Posterior vena cava (tissue), 2 donors: Measurements from ENCODE around the gene SNX21. TPM values are rescaled to one million over a fixed set of nuclear protein-coding genes. Genes with fewer than 3 reads are reported as not detected.

Source experiments
- DNase-seq: peaks from one replicate; pipeline ENCODE4 v3.0.0-alpha.2; 2020; ENCODE audit warnings: low spot score
- intact Hi-C, 2 donors: fragments of 100-400 bp; cut with DNase I; formaldehyde crosslinking; loops; one replicate each; pipeline versions ENCODE4 v1.14.1 to v1.14.2; 2022 to 2023
- total RNA-seq, 2 donors: library from RNA; stranded (reverse); fragmentation: NEBNext Ultra II Directional; extraction: Animal tissue kit (Norgen Biotek cat#: 25700); gene quantifications; one replicate each; pipeline ENCODE4 v1.2.1, GENCODE V29; 2021
- donor health status: DM: yes; HTN: yes; CAD: no.
- donor health status: DM: yes; HTN: yes; CAD: no.

Gene SNX21
- total RNA-seq, 2 donors from 2014 or later: 35.8 to 55.4 TPM

GRCh38 chr20:45890985-45891983 is 57.7 kb downstream of the SNX21 start, which contains the start of the genes CTSA and NEURL2:
CTSA (plus strand) TSS chr20:45891335; CDS start chr20:45891569, 234 bp downstream.
NEURL2 (minus strand) TSS chr20:45891208; CDS start chr20:45890991, 217 bp downstream.
- DNase-seq: peak; percentile 98
- intact Hi-C loops: no loop called here

- DNase-seq: peak; percentile 73
- intact Hi-C loops: no loop called here
Observed at GRCh38 chr20:45892049-45892825, 58.6 kb downstream of the SNX21 start.

Other genes starting within 250 kb of the SNX21 start
- gene WFDC10A, start 204.1 kb upstream of the SNX21 start, total RNA-seq: not detected
- not detected for gene WFDC9, start 202.5 kb upstream of the SNX21 start, total RNA-seq
- gene WFDC11, start 163.6 kb upstream of the SNX21 start, total RNA-seq: not detected
- not detected for gene WFDC13, start 131.8 kb upstream of the SNX21 start, total RNA-seq
- gene WFDC10B, start 128.8 kb upstream of the SNX21 start, total RNA-seq: under 1 TPM in 1 of 2 donors, not detected in 1; 0.48 TPM
- not detected for gene SPINT4, start 111.5 kb upstream of the SNX21 start, total RNA-seq
- 1 to 10 TPM in 1 of 2 donors, not detected in 1; 4.7 TPM for gene WFDC3, start 41.9 kb upstream of the SNX21 start, total RNA-seq
- 10 to 100 TPM; 20.3 to 23.7 TPM for gene DNTTIP1, start 41.8 kb upstream of the SNX21 start, total RNA-seq
- under 1 TPM in 1 of 2 donors, not detected in 1; 0.79 TPM for gene UBE2C, start 21.2 kb upstream of the SNX21 start, total RNA-seq
- gene TNNC2, start 6.5 kb upstream of the SNX21 start, total RNA-seq: under 1 TPM; 0.48 to 0.60 TPM
- 10 to 100 TPM; 12.2 to 14.1 TPM for gene ACOT8, start 23.6 kb downstream of the SNX21 start, total RNA-seq
- gene ZSWIM3, start 23.8 kb downstream of the SNX21 start, total RNA-seq: 1 to 10 TPM; 2.3 to 2.5 TPM
- 1 to 10 TPM; 6.5 to 7.0 TPM for gene ZSWIM1, start 47.4 kb downstream of the SNX21 start, total RNA-seq
- gene SPATA25, start 53.8 kb downstream of the SNX21 start, total RNA-seq: 1 to 10 TPM in 1 of 2 donors, under 1 TPM in 1; 1.00 to 9.6 TPM
- 10 to 100 TPM; 10.0 to 35.4 TPM for gene NEURL2, start 57.4 kb downstream of the SNX21 start, total RNA-seq
- 100 to 1,000 TPM in 1 of 2 donors, 10 to 100 TPM in 1; 81.2 to 112 TPM for gene CTSA, start 57.5 kb downstream of the SNX21 start, total RNA-seq
- gene PLTP, start 78.4 kb downstream of the SNX21 start, total RNA-seq: 100 to 1,000 TPM; 134 to 689 TPM
- 10 to 100 TPM; 27.3 to 35.7 TPM for gene PCIF1, start 100.9 kb downstream of the SNX21 start, total RNA-seq
- gene ZNF335, start 138.4 kb downstream of the SNX21 start, total RNA-seq: 10 to 100 TPM; 12.6 to 13.7 TPM
- 10 to 100 TPM in 1 of 2 donors, 1 to 10 TPM in 1; 2.2 to 16.6 TPM for gene MMP9, start 175.1 kb downstream of the SNX21 start, total RNA-seq
- gene SLC12A5, start 195.4 kb downstream of the SNX21 start, total RNA-seq: under 1 TPM in 1 of 2 donors, not detected in 1; 0.48 TPM